Measurements from ENCODE around the gene GPC5.

The GPC5 gene

DNA sequence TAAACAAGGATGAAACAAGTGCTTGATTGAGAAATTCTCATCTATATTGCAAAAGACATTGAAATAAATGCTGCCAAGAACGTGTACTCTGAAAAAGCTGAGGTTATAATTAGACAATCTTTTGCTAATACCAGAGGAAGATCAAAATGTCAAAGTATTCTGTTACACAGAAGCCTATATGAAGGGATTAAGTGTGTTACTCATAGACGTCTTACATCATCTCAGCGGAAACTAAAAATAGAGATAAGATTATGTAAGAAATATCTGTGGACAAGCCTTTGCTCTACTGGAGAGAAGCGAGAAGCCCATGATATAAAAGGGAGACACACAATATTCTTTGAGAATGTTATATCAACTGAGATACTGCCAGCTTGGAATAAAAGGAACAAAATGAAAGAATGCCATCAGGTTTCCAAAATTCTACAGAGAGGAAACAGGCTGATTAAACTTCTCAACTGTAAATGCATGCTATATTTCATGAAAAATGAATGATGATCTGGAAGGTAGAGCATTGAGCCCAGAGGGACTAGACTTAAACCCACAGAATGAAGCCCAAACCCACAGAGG, 699.0 kb downstream of the GPC5 start:
- TF ChIP-seq, protein P1, sequence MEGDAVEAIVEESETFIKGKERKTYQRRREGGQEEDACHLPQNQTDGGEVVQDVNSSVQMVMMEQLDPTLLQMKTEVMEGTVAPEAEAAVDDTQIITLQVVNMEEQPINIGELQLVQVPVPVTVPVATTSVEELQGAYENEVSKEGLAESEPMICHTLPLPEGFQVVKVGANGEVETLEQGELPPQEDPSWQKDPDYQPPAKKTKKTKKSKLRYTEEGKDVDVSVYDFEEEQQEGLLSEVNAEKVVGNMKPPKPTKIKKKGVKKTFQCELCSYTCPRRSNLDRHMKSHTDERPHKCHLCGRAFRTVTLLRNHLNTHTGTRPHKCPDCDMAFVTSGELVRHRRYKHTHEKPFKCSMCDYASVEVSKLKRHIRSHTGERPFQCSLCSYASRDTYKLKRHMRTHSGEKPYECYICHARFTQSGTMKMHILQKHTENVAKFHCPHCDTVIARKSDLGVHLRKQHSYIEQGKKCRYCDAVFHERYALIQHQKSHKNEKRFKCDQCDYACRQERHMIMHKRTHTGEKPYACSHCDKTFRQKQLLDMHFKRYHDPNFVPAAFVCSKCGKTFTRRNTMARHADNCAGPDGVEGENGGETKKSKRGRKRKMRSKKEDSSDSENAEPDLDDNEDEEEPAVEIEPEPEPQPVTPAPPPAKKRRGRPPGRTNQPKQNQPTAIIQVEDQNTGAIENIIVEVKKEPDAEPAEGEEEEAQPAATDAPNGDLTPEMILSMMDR (IDR thresholded peaks at IDR 0.05; ENCODE audit: control extremely low read depth, extremely low read depth, low read depth, missing control alignments), result no peak
- ChIA-PET POLR2A (no interaction called here), CTCF (no interaction called here)
- no peak for DNase-seq (ENCODE audit: extremely low spot score)

DNA sequence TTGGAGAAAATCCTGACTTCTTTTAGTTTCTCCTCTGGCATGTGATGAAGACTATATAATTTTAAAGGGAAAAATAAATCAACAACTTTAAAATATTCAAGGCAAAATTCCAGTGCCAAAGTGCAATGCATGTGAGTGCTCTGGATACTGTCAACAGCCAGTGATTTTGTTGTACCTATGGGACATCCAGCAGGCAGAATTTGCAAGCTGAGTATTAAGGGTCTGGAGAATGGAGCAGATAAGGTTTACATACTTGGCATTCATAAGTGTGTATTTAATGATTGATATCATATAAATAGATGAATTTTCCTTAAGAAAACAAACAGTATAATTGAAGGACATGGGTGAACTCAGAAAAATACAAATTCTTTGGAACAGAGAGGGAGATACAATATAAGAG, 703.4 kb downstream of the GPC5 start:
- TF ChIP-seq, protein P1 (IDR thresholded peaks at IDR 0.05; ENCODE audit: control extremely low read depth, extremely low read depth, low read depth, missing control alignments), result no peak
- DNase-seq (ENCODE audit: extremely low spot score), result no peak
- ChIA-PET POLR2A (no interaction called here), CTCF (no interaction called here)

GRCh38 chr13:92103689-92104153, 705.3 kb downstream of the GPC5 start:
- ChIA-PET CTCF (interaction anchor here (1.6 kb wide), 1 partner anchor 23 kb away, joined by 3 read pairs; no protein-coding TSS in a partner anchor), POLR2A (no interaction called here)
- TF ChIP-seq, protein P1 (IDR thresholded peaks at IDR 0.05; ENCODE audit: control extremely low read depth, extremely low read depth, low read depth, missing control alignments), result no peak
- no peak for DNase-seq (ENCODE audit: extremely low spot score)

DNA sequence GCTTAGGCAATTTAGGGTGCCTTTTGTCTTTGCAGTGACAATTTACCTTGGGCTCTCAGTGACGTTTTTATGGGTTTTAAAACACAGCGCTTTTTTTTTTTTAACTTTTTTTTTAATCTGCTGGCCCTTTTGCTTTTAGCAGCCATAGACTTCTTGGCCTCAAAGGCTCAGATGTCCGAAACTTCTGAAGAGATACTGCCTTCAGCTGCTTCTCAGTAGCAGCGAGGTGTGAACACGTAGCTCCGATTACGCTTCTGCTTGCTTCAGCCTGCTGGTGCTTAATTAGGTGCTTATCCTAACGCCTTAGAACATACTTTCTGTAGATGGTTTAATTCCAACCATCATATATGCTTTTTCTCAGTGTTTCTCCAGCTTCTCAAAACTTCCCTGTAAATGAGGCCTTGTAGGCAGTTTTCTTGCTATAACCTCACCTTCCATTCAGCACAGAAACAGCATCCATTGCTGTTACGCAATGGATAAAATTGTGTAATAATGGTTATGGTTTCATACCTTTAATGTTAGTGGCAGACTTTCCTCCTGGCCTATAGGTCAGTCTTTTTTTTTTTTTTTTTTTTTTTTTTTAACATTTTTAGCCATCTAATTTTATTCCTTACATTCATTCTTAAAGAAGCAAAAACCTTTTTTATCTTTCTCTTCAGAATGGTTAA, 723.9 kb downstream of the GPC5 start:
- CTCF ChIA-PET, result no interaction called here
- DNase-seq (ENCODE audit: extremely low spot score), result no peak
- POLR2A ChIA-PET, result no interaction called here
- TF ChIP-seq, protein P1 (IDR thresholded peaks at IDR 0.05; ENCODE audit: control extremely low read depth, extremely low read depth, low read depth, missing control alignments), result no peak

- TF ChIP-seq, protein P1 (IDR thresholded peaks at IDR 0.05; ENCODE audit: control extremely low read depth, extremely low read depth, low read depth, missing control alignments), result no peak
- no peak for DNase-seq (ENCODE audit: extremely low spot score)
- ChIA-PET CTCF (interaction anchor here (1.3 to 1.5 kb wide), 2 partner anchors 15 to 22 kb away, joined by 3 to 4 read pairs; no protein-coding TSS in a partner anchor), POLR2A (no interaction called here)
Observed at GRCh38 chr13:92126399-92126798, 728.0 kb downstream of the GPC5 start.

GRCh38 chr13:92135509-92135908, 737.1 kb downstream of the GPC5 start:
- TF ChIP-seq, protein P1 (IDR thresholded peaks at IDR 0.05; ENCODE audit: control extremely low read depth, extremely low read depth, low read depth, missing control alignments), result no peak
- DNase-seq (ENCODE audit: extremely low spot score), result no peak
- ChIA-PET CTCF (no interaction called here), POLR2A (no interaction called here)

Data from GM10248 (cell line).